ENCODE data around the gene KRTAP5-5. TPM values are rescaled to one million over a fixed set of nuclear protein-coding genes. Genes with fewer than 3 reads are reported as not detected.
A peak's percentile ranks its signal among the peaks of the same experiment; 100 is the strongest.

The KRTAP5-5 gene
- total RNA-seq, 2 experiments from 2014 or later, result not detected

DNA sequence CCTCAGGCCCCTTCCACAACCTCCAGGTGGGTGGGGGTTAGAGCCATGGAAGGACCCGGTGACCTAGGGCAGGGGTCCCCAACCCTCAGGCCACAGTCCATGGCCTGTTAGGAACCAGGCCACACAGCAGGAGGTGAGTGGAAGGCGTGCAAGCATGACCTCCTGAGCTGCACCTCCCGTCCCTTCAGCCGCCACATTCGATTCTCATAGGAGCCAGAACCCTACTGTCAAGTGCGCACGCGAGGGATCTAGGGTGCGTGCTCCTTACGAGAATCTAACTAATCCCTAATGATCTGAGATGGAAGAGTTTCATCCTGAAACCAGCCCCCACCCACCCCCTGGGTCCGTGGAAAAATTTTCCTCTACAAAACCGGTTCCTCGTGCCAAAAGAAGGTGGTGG lies 4.0 kb upstream of the KRTAP5-5 start:
- no peaks in the 10 kb centered on the region for H3K4me1 Mint-ChIP-seq (ENCODE audit: low read depth)
- TF ChIP-seq, protein P1, sequence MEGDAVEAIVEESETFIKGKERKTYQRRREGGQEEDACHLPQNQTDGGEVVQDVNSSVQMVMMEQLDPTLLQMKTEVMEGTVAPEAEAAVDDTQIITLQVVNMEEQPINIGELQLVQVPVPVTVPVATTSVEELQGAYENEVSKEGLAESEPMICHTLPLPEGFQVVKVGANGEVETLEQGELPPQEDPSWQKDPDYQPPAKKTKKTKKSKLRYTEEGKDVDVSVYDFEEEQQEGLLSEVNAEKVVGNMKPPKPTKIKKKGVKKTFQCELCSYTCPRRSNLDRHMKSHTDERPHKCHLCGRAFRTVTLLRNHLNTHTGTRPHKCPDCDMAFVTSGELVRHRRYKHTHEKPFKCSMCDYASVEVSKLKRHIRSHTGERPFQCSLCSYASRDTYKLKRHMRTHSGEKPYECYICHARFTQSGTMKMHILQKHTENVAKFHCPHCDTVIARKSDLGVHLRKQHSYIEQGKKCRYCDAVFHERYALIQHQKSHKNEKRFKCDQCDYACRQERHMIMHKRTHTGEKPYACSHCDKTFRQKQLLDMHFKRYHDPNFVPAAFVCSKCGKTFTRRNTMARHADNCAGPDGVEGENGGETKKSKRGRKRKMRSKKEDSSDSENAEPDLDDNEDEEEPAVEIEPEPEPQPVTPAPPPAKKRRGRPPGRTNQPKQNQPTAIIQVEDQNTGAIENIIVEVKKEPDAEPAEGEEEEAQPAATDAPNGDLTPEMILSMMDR (IDR thresholded peaks at IDR 0.05), result no peak
- H3K9me3 Mint-ChIP-seq, result no peaks in the 10 kb centered on the region
- H3K27ac Mint-ChIP-seq, result no peak overlapping the region
- no peak for DNase-seq
- no peak overlapping the region for H3K4me3 Mint-ChIP-seq
- ATAC-seq, result no peak
- peaks cover 11% of the 10 kb centered on the region for H3K27me3 Mint-ChIP-seq
- POLR2A ChIA-PET, result no interaction called here
- intact Hi-C loops (cut with micrococcal nuclease), result no loop called here
- CTCF ChIA-PET, result interaction anchor here (1.3 to 2.4 kb wide), 2 partner anchors 50 to 79 kb away, joined by 5 to 11 read pairs; no protein-coding TSS in a partner anchor
- no peaks in the 10 kb centered on the region for H3K36me3 Mint-ChIP-seq (ENCODE audit: low read depth)

DNA sequence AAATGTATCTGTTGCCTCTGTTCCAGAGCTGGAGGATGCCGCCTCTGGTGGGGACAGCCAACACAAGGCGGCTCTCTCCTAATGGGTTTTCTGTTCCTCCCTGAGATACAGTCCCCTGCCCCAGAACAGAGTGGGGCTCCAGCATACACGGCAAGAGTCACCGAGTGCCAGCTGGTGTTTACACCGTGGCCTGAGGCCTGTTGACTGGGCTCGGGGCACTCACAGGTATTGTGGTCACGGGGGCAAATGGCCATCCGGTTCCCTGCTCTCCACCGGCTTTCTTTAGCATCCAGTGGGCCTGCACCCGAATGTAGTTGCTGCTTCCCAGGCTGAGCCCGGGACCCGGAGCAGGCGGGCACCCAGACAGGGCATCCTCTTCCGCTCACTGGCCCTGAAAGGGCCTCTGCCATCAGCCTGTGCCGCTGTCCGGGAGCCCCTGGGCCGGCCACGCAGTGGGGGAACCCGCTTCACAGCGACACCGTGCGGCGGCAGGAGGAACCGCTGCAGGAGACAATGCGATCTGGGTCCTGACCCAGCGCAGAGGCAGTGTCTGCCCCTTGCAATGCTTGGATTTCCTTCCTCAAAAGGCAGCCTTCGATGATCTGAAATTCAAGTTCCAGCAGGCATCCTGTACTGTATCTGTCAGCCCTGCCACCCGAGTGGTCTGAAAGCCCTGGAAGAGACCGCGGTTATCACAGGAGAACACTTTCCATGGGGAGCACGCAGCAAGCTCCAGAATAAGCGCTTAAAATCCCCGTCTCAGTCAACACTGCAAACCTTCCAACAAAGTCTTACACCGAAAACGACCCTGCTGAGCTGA lies 859 bp upstream of the KRTAP5-5 start:
- ChIA-PET POLR2A (no interaction called here), CTCF (interaction anchor here (0.5 to 3.5 kb wide), 14 partner anchors 9 to 348 kb away, joined by 3 to 22 read pairs (median 4); no protein-coding TSS in a partner anchor)
- H3K27me3 Mint-ChIP-seq, result peaks cover 14% of the 10 kb centered on the region
- H3K27ac Mint-ChIP-seq, result no peak overlapping the region
- H3K4me3 Mint-ChIP-seq, result no peak overlapping the region
- DNase-seq (peak; percentile 63), ATAC-seq (peak; percentile 99)
- TF ChIP-seq, protein P1 (IDR thresholded peaks at IDR 0.05), result peak; percentile 97
- H3K9me3 Mint-ChIP-seq, result no peaks in the 10 kb centered on the region
- intact Hi-C loops (cut with micrococcal nuclease), result no loop called here
- H3K4me1 Mint-ChIP-seq (ENCODE audit: low read depth), result no peaks in the 10 kb centered on the region
- H3K36me3 Mint-ChIP-seq (ENCODE audit: low read depth), result no peaks in the 10 kb centered on the region

DNA sequence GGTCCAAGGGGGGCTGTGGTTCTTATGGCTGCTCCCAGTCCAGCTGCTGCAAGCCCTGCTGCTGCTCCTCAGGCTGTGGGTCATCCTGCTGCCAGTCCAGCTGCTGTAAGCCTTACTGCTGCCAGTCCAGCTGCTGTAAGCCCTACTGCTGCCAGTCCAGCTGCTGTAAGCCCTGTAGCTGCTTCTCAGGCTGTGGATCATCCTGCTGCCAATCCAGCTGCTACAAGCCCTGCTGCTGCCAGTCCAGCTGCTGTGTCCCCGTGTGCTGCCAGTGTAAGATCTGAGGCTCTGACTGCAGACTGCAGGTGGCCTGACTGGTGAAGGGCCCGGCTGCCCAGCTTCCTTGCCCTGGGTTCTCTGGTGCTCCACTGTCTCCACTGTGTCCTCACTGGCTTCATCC lies 696 bp downstream of the KRTAP5-5 start:
- Mint-ChIP-seq H3K27ac (no peak overlapping the region), H3K36me3 (ENCODE audit: low read depth) (no peaks in the 10 kb centered on the region), H3K4me1 (ENCODE audit: low read depth) (no peaks in the 10 kb centered on the region), H3K27me3 (peaks cover 13% of the 10 kb centered on the region), H3K4me3 (no peak overlapping the region), H3K9me3 (no peaks in the 10 kb centered on the region)
- TF ChIP-seq, protein P1 (IDR thresholded peaks at IDR 0.05), result no peak
- intact Hi-C loops (cut with micrococcal nuclease), result no loop called here
- ChIA-PET POLR2A (no interaction called here), CTCF (interaction anchor here (1.3 to 3.1 kb wide), 5 partner anchors 9 to 84 kb away, joined by 3 to 28 read pairs (median 18); no protein-coding TSS in a partner anchor)
- ATAC-seq, result no peak
- DNase-seq, result no peak

DNA sequence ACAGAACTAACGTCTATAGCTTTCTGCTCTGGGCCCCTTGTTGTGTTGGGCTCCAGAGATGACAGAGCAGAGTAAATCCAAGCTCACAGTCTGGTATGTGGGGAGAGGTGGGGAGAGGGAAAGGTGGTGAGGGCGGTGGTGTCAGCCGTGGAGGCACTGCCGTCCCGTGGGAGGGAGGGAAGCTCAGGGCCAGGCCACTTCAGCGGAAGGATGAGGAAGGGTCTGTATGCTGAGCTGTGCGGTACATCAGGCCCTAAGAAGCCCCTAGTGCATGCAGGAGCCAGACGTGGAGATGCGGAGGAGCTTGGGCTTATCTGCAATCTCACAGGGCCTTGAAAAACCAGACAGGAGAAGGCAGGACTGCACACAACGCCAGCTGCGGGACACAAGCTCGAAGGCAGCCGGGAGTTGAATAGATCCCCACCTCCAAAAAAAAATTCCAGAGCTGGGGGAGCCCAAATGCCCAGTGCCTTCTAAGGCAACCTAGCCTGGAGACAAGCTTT lies 1.5 kb downstream of the KRTAP5-5 start:
- TF ChIP-seq, protein P1 (IDR thresholded peaks at IDR 0.05), result no peak

More for the DNA sequence above, 1.5 kb downstream of the KRTAP5-5 start:
- DNase-seq, result no peak
- no peak for ATAC-seq
- H3K36me3 Mint-ChIP-seq (ENCODE audit: low read depth), result no peaks in the 10 kb centered on the region
- H3K27ac Mint-ChIP-seq, result no peak overlapping the region
- intact Hi-C loops (cut with micrococcal nuclease), result no loop called here
- H3K4me3 Mint-ChIP-seq, result no peak overlapping the region
- CTCF ChIA-PET, result interaction anchor here (1.2 to 3.1 kb wide), 6 partner anchors 9 to 85 kb away, joined by 3 to 28 read pairs (median 14); no protein-coding TSS in a partner anchor
- POLR2A ChIA-PET, result interaction anchor here (1.5 kb wide), 1 partner anchor 56 kb away, joined by 5 read pairs; no protein-coding TSS in a partner anchor
- no peaks in the 10 kb centered on the region for H3K4me1 Mint-ChIP-seq (ENCODE audit: low read depth)
- peaks cover 13% of the 10 kb centered on the region for H3K27me3 Mint-ChIP-seq
- H3K9me3 Mint-ChIP-seq, result no peaks in the 10 kb centered on the region

Data from activated CD8-positive, alpha-beta T cell treated with anti-CD3 and anti-CD28 coated beads for 36 hours (primary cell).